C4-2B (cell line): ENCODE measurements around the gene TMEM145.

Experiments
- ZFX ChIP-seq: fragments of 450-650 bp; IDR thresholded peaks from 2 replicates; pipeline ENCODE4 v1.6.1; 2017
- TF ChIP-seq, protein P1 (sequence below): fragments of 450-650 bp; conservative IDR thresholded peaks from 2 replicates; pipeline ENCODE4 v1.5.1; 2017; ENCODE audit warnings: mild to moderate bottlenecking

DNA sequence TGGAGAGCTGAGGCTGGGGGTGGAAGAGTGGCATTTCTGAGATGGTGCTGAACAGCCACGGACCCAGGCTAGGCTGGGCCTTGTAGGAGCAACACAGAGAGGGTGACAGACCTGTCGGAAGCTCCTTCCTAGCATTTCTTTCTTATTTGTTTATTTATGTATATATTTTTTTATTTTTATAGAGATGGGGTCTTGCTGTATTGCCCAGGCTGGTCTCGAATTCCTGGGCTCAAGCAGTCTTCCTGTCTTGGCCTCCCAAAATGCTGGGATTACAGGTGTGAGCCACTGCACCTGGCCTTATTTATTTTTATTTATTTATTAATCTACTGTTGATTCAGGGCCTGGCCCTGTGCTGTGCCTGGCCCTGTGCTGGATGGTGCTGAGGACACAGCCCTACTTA lies 37.6 kb upstream of the TMEM145 start:
- TF ChIP-seq, protein P1, sequence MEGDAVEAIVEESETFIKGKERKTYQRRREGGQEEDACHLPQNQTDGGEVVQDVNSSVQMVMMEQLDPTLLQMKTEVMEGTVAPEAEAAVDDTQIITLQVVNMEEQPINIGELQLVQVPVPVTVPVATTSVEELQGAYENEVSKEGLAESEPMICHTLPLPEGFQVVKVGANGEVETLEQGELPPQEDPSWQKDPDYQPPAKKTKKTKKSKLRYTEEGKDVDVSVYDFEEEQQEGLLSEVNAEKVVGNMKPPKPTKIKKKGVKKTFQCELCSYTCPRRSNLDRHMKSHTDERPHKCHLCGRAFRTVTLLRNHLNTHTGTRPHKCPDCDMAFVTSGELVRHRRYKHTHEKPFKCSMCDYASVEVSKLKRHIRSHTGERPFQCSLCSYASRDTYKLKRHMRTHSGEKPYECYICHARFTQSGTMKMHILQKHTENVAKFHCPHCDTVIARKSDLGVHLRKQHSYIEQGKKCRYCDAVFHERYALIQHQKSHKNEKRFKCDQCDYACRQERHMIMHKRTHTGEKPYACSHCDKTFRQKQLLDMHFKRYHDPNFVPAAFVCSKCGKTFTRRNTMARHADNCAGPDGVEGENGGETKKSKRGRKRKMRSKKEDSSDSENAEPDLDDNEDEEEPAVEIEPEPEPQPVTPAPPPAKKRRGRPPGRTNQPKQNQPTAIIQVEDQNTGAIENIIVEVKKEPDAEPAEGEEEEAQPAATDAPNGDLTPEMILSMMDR = no peak
- TF ChIP-seq ZFX = no peak
